KMS-11 (cell line): ENCODE measurements around the gene ADNP2.

Experiments
- H2AFZ ChIP-seq: fragments of 200-600 bp; sonication (generic); 2 replicates; pipeline ENCODE4 v1.6.1; 2016; ENCODE audit warnings: antibody characterized with exemption, mixed run types, low read depth
- H3K27ac ChIP-seq: fragments of 200-600 bp; sonication (generic); 2 replicates; pipeline ENCODE4 v1.6.1; 2016; ENCODE audit warnings: mild to moderate bottlenecking, mixed run types
- H3K27me3 ChIP-seq: fragments of 200-600 bp; sonication (generic); 2 replicates; pipeline ENCODE4 v1.6.1; 2017; ENCODE audit warnings: mild to moderate bottlenecking, low read depth, mixed run types, moderate library complexity; ENCODE audit not compliant: insufficient read depth
- H3K36me3 ChIP-seq: fragments of 200-600 bp; sonication (generic); 2 replicates; pipeline ENCODE4 v1.6.1; 2017; ENCODE audit warnings: mild to moderate bottlenecking, mixed run types; ENCODE audit not compliant: insufficient read depth
- H3K4me1 ChIP-seq: fragments of 200-600 bp; sonication (generic); 2 replicates; pipeline ENCODE4 v1.6.1; 2016; ENCODE audit warnings: mild to moderate bottlenecking, low read depth, mixed run types; ENCODE audit not compliant: poor library complexity, severe bottlenecking
- H3K4me2 ChIP-seq: fragments of 200-600 bp; sonication (generic); 2 replicates; pipeline ENCODE4 v1.7.0; 2016; ENCODE audit warnings: mild to moderate bottlenecking, mixed run types
- H3K4me3 ChIP-seq: fragments of 200-600 bp; sonication (generic); IDR thresholded peaks from 2 replicates; pipeline ENCODE4 v1.6.1; 2017; ENCODE audit warnings: low read depth, low read length, mixed read lengths; ENCODE audit not compliant: insufficient read depth
- H3K79me2 ChIP-seq: fragments of 200-600 bp; sonication (generic); 2 replicates; pipeline ENCODE4 v1.6.1; 2016; ENCODE audit warnings: low read depth, mixed run types; ENCODE audit not compliant: insufficient read depth
- H3K9ac ChIP-seq: fragments of 200-600 bp; sonication (generic); 2 replicates; pipeline ENCODE4 v1.6.1; 2016; ENCODE audit warnings: mild to moderate bottlenecking, mixed run types
- H4K20me1 ChIP-seq: fragments of 200-600 bp; sonication (generic); 2 replicates; pipeline ENCODE4 v1.6.1; 2016; ENCODE audit warnings: mild to moderate bottlenecking, mixed run types; ENCODE audit not compliant: insufficient read depth
- TF ChIP-seq, protein P1 (sequence below): fragments of 200-600 bp; sonication (generic); conservative IDR thresholded peaks from 2 replicates; pipeline ENCODE4 v1.6.1; 2017; ENCODE audit warnings: low read depth, mild to moderate bottlenecking, antibody characterized with exemption, low read length, moderate library complexity, mixed read lengths

The ADNP2 gene

DNA sequence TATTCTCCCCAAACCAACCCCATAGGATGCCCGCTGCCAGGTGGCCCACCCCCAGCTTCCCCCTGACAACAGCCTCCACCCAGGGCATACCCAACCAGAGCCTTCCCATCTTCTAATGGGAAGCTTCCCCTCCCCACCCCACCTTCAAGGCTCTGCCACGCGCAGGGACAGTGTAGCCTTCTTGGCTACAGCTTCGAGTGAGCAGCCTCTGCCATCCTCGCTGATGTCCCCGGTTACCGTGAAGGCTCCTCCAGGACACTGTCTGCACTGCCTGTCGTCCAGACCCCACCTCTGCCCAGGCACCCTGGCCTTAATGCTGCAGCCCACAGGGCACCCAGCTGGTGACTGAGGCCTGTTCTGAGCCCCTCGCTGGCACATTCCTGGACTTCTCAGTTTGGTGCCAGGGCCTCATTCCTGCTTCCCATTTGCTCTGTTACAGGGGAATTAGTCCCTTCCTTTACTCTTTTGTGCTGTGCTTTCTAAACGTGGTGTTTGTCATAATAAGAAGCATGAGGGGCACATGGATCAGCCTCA is 13.0 kb upstream of the ADNP2 start:
- no peaks in the 10 kb centered on the region for H3K36me3 ChIP-seq
- no peak overlapping the region for H3K4me3 ChIP-seq
- H3K79me2 ChIP-seq = no peaks in the 10 kb centered on the region
- H3K27me3 ChIP-seq = no peaks in the 10 kb centered on the region
- H3K4me1 ChIP-seq = no peaks in the 10 kb centered on the region
- H3K27ac ChIP-seq = no peak overlapping the region
- H2AFZ ChIP-seq = no peak overlapping the region
- H3K9ac ChIP-seq = no peak overlapping the region
- TF ChIP-seq, protein P1, sequence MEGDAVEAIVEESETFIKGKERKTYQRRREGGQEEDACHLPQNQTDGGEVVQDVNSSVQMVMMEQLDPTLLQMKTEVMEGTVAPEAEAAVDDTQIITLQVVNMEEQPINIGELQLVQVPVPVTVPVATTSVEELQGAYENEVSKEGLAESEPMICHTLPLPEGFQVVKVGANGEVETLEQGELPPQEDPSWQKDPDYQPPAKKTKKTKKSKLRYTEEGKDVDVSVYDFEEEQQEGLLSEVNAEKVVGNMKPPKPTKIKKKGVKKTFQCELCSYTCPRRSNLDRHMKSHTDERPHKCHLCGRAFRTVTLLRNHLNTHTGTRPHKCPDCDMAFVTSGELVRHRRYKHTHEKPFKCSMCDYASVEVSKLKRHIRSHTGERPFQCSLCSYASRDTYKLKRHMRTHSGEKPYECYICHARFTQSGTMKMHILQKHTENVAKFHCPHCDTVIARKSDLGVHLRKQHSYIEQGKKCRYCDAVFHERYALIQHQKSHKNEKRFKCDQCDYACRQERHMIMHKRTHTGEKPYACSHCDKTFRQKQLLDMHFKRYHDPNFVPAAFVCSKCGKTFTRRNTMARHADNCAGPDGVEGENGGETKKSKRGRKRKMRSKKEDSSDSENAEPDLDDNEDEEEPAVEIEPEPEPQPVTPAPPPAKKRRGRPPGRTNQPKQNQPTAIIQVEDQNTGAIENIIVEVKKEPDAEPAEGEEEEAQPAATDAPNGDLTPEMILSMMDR = no peak
- H3K4me2 ChIP-seq = no peak overlapping the region
- H4K20me1 ChIP-seq = no peaks in the 10 kb centered on the region

DNA sequence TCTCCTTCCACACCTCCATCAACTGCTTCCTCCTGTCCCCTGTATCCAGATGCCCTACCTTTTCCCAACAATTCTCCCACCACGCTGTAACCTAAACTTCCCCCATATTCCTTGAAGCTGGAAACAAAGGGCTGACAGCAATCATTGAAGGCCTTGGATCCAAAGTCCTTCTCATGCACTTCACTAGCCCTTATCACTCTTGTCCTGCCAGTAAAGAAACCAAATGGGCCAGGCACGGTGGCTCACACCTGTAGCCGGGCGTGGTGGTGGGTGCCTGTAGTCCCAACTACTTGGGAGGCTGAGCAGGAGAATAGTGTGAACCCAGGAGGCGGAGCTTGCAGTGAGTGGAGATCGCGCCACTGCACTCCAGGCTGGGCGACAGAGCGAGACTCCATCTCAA is 11.9 kb upstream of the ADNP2 start:
- Histone ChIP-seq H3K4me1 (no peaks in the 10 kb centered on the region), H3K4me3 (no peak overlapping the region), H3K27ac (no peak overlapping the region), H3K27me3 (no peaks in the 10 kb centered on the region), H3K4me2 (no peak overlapping the region), H4K20me1 (no peaks in the 10 kb centered on the region), H3K9ac (no peak overlapping the region), H3K36me3 (no peaks in the 10 kb centered on the region), H2AFZ (no peak overlapping the region), H3K79me2 (no peaks in the 10 kb centered on the region)
- TF ChIP-seq, protein P1 = no peak

DNA sequence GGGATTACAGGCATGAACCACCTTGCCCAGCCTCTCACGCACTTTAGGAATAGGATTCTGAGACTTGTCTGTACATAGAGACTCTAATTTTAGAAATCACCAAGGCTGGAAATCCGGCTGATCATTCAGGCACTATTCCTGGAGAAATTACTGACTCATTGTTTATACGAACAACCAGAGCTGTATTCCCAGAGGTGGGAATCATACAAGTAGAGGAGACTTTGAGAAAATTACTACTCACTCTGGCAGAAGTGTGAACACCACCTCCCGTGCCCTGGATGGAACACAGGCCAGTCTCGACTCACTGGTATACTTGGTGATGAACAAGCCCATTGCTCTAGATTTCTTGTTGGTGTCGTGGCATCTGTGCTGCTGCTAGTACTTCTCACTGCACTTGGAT is 5.8 kb upstream of the ADNP2 start:
- TF ChIP-seq, protein P1 = no peak
- H3K36me3 ChIP-seq = no peaks in the 10 kb centered on the region
- no peak overlapping the region for H3K4me2 ChIP-seq
- H3K79me2 ChIP-seq = no peaks in the 10 kb centered on the region
- no peak overlapping the region for H2AFZ ChIP-seq
- H3K27me3 ChIP-seq = no peaks in the 10 kb centered on the region
- no peak overlapping the region for H3K9ac ChIP-seq
- H4K20me1 ChIP-seq = no peaks in the 10 kb centered on the region
- no peak overlapping the region for H3K27ac ChIP-seq
- H3K4me1 ChIP-seq = no peaks in the 10 kb centered on the region
- H3K4me3 ChIP-seq = no peak overlapping the region

DNA sequence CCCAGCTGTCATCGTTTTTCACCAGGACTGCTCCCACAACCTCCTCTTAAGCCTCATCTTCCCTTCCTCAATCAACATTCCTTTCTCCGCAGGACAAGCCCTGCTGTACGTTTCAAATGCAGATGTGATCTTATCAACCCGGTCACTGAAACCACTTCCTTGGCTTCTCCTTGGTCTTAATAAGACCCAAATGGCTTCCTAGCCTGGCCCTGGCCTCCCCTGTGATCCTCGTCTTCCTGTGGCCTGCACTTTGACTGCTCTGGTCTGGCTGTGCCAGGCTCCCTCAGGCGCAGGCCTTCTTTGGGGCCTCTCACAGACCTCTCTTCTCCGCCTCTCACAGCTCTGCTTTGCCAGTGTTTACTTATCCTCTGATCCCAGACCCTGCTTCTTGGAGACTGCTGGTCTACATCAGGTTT is 4.7 kb upstream of the ADNP2 start:
- no peaks in the 10 kb centered on the region for H4K20me1 ChIP-seq
- no peaks in the 10 kb centered on the region for H3K27me3 ChIP-seq
- no peaks in the 10 kb centered on the region for H3K4me1 ChIP-seq
- no peaks in the 10 kb centered on the region for H3K79me2 ChIP-seq
- TF ChIP-seq, protein P1 = no peak
- H2AFZ ChIP-seq = no peak overlapping the region
- H3K4me3 ChIP-seq = no peak overlapping the region
- no peak overlapping the region for H3K27ac ChIP-seq
- H3K36me3 ChIP-seq = no peaks in the 10 kb centered on the region
- no peak overlapping the region for H3K4me2 ChIP-seq
- H3K9ac ChIP-seq = no peak overlapping the region
